ENCODE data around the gene ERC2. TPM values are rescaled to one million over a fixed set of nuclear protein-coding genes. Genes with fewer than 3 reads are reported as not detected.

The ERC2 gene
- total RNA-seq, 1 experiment from 2014 or later: 0.47 TPM

GRCh38 chr3:56369914-56370313, 98.4 kb downstream of the ERC2 start:
- no peak for DNase-seq (ENCODE audit: extremely low read depth, low read depth)

GRCh38 chr3:56368846-56369245, 99.4 kb downstream of the ERC2 start:
- no peak for DNase-seq (ENCODE audit: extremely low read depth, low read depth)

- no peak for DNase-seq (ENCODE audit: extremely low read depth, low read depth)
These were observed 101.6 kb downstream of the ERC2 start for GRCh38 chr3:56366641-56367162.

GRCh38 chr3:56365905-56366640, 102.2 kb downstream of the ERC2 start:
- no peak for DNase-seq (ENCODE audit: extremely low read depth, low read depth)

GRCh38 chr3:56364665-56365064, 103.6 kb downstream of the ERC2 start:
- no peak for DNase-seq (ENCODE audit: extremely low read depth, low read depth)

GRCh38 chr3:56363720-56364119, 104.5 kb downstream of the ERC2 start:
- DNase-seq (ENCODE audit: extremely low read depth, low read depth): no peak

GRCh38 chr3:56361731-56362130, 106.5 kb downstream of the ERC2 start:
- no peak for DNase-seq (ENCODE audit: extremely low read depth, low read depth)

GRCh38 chr3:56357266-56357665, 111.0 kb downstream of the ERC2 start:
- no peak for DNase-seq (ENCODE audit: extremely low read depth, low read depth)

GRCh38 chr3:56356808-56357207, 111.5 kb downstream of the ERC2 start:
- DNase-seq (ENCODE audit: extremely low read depth, low read depth): no peak

GRCh38 chr3:56355570-56356185, 112.6 kb downstream of the ERC2 start:
- no peak for DNase-seq (ENCODE audit: extremely low read depth, low read depth)

GRCh38 chr3:56351537-56351936, 116.7 kb downstream of the ERC2 start:
- DNase-seq (ENCODE audit: extremely low read depth, low read depth): no peak

- no peak for DNase-seq (ENCODE audit: extremely low read depth, low read depth)
These were observed 120.9 kb downstream of the ERC2 start for GRCh38 chr3:56347219-56347871.

- DNase-seq (ENCODE audit: extremely low read depth, low read depth): no peak
These were observed 125.8 kb downstream of the ERC2 start for GRCh38 chr3:56342475-56342874.

- no peak for DNase-seq (ENCODE audit: extremely low read depth, low read depth)
These were observed 128.6 kb downstream of the ERC2 start for GRCh38 chr3:56339671-56340070.

GRCh38 chr3:56339244-56339643, 129.0 kb downstream of the ERC2 start:
- DNase-seq (ENCODE audit: extremely low read depth, low read depth): no peak

GRCh38 chr3:56336023-56336422, 132.2 kb downstream of the ERC2 start:
- no peak for DNase-seq (ENCODE audit: extremely low read depth, low read depth)

GRCh38 chr3:56324473-56324872, 143.8 kb downstream of the ERC2 start:
- no peak for DNase-seq (ENCODE audit: extremely low read depth, low read depth)

GRCh38 chr3:56323986-56324420, 144.3 kb downstream of the ERC2 start:
- no peak for DNase-seq (ENCODE audit: extremely low read depth, low read depth)

- DNase-seq (ENCODE audit: extremely low read depth, low read depth): no peak
These were observed 145.4 kb downstream of the ERC2 start for GRCh38 chr3:56322862-56323261.

GRCh38 chr3:56321892-56322291, 146.4 kb downstream of the ERC2 start:
- DNase-seq (ENCODE audit: extremely low read depth, low read depth): no peak

GRCh38 chr3:56321383-56321782, 146.9 kb downstream of the ERC2 start:
- no peak for DNase-seq (ENCODE audit: extremely low read depth, low read depth)

GRCh38 chr3:56320883-56321282, 147.4 kb downstream of the ERC2 start:
- no peak for DNase-seq (ENCODE audit: extremely low read depth, low read depth)
